HG02884 (cell line): ENCODE measurements around the gene ADAM19.

Source experiments
- ATAC-seq: cut with Tn5 transposase; IDR thresholded peaks from one replicate; pipeline ENCODE4 v1.9.1; 2021; ENCODE audit warnings: mild to moderate bottlenecking, moderate library complexity; ENCODE audit not compliant: unreplicated experiment

The ADAM19 gene

DNA sequence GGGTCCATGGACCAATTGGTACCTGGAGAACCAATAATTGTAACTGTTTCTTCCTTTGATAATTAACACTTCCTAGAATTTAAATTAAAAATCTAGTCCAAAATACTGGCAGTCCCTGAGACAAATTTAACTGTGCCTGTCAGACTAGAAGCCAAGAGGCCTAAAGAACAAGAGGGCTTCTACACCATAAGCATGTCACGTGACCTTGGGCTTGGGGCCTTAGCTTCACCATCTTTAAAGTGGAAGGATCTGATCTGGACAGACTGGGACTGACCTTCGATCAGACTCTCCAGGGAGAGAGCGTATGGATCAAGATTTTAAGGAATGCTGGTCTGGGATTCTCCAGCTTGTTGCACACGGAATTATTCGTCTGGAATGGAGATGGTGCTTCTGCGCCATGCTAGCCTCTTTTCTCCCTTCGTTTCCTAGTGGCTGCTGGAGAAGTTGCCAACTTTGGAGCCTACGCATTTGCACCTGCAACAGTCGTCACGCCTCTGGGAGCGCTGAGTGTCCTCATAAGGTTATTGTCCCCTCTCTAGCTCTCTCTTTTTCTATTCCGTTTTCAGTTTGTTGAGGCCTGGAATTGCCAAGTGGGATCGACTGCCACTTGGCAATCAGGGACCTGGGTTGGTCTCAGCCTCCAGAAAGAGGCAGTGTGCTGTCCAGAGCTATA, 107.1 kb downstream of the ADAM19 start:
- ATAC-seq = no peak

GRCh38 chr5:157464519-157465171, 110.9 kb downstream of the ADAM19 start:
- ATAC-seq = peak; percentile 97

DNA sequence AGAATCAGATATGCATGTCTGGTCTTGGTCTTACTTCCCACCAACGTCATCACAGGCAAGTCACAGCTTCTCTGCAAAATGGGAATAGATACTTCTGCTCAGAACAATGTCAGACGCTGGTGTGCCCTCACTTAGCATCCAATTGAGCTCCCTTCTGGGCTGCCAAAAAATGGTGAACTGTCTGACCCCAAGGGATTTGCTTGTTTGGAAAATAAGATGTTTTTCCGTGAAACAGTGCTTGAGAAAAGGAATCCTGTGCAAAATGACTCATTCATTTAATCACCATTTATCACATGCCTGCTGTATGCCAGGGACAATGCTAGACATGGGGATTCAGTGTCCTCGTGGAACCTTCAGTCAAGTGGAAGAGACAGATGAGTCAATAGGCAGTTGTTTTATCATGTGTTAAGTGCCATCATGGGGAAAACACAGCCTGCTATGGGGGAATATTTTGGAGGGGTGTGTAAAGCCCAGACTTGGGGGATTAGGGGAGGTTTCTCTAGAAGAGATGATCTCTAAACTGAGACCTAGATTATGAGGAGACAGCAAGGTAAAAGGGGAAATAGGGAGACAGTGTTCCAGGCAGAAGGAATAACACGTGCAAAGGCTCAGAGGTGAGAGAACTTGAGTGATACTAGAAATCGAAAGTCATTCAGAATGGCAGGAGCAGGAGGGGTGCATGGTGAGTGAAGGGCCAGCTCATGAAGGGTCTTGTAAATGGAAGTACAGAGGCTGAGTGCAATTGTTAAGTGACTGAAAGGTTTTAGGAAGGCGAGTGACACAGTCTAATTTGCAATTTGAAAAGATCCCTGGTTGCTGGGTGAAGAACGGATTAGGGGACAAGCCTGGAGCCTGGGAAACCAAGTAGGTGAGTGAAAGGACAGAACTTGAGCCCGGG, 111.7 kb downstream of the ADAM19 start:
- ATAC-seq = no peak

DNA sequence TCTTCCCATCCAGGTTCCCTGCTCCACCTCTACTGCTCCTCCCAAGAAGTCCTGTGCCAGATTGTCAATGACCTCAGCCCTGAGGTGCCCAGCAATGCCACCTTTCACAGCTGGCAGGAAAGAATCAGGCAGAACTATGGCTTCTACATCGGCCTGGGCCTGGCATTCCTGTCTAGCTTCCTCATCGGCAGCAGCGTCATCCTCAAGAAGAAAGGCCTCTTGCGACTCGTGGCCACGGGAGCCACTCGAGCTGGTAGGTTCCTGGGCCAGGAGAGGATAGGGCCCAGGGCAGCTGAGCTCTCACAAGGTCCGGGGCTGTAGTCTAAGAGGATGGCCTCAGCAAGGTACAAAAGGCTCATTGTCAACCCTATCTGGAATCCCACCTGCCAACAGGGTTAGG, 112.5 kb downstream of the ADAM19 start:
- no peak for ATAC-seq

- no peak for ATAC-seq
Measured at GRCh38 chr5:157460921-157461792, 114.4 kb downstream of the ADAM19 start.

DNA sequence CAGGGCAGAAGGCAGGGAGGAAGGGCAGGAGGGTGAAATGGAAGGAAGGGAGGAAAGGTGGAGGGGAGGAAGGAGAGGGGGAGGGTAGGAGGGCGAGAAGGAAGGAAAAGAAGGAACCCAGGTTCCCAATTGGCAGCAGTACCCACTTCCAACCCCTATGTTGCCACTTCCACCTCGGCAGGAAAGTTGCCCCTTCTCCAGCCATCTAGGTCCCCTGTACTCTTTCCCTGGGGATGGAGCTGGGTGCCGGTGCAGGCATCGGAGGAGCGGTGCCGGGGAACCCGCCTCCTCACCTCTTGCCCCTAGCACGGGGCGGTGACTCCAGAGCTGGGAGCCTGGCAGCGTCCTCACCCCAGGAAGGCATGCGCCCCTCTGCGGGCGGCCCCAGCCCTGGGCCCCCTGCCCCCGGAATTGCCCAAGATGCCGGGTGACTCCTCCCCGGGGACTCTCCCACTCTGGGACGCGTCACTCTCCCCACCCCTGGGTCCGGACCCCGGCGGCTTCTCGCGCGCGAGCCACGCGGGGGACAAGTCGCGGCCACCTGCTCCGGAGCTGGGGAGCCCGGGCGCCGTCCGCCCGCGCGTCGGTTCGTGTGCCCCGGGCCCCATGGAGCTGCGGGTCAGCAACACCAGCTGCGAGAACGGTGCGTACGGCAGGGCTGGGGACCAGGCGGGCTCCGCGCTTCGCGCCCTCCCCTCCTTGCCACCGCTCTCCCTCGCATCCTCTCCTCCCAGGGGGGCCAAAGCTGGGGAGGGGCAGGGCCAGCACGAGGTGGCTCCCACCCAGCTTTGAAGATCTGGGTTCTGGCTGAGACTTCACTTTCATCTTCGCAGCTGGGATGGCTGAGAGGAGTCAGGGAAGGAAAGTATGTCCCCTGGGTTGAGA, 115.6 kb downstream of the ADAM19 start, which contains the start of gene NIPAL4:
TSS of gene NIPAL4 (plus strand) at position 499 of the 885 bp plus-strand sequence. CDS start at position 607, 108 bp downstream.
- no peak for ATAC-seq

DNA sequence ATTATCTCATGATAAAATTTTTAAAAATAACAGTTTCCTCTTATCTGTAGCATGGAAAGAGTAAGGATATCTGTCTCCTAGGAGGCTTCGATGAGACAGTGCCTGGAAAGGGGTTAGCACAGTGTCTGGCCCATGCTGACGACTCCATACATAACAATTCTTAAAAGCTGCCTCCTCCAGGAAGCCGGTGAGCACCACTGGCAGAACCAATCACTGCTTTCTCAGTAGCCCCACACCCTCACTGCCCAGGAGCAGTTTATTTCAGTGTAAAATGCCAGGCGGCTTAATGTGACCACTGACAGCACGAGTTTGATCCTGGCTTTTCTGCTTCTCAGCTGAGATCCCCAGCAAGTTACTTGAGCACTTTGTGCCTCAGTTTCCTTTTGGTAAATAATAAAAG, 116.7 kb downstream of the ADAM19 start:
- ATAC-seq = no peak

- ATAC-seq = no peak
Measured at GRCh38 chr5:157457391-157457790, 118.2 kb downstream of the ADAM19 start.

DNA sequence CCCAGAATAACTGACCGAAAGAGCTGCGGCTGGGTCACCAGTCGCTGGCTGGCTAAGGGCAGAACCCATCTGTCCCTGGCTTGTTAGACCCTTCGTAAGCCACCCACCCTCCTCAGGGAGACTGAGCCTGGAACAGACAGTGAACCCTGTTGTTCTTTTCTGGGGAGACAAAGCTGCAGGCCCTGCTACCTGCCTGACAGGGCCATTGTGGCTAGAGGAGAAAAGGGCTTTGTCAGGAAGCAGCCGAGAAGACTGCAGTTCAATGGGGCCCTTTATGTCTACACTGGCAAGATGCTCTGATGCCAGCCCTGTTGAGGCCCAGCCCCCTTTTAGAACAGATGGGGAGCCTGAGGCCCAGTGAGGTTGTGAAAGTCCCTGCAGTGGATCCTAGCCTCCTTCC, 119.3 kb downstream of the ADAM19 start:
- no peak for ATAC-seq

DNA sequence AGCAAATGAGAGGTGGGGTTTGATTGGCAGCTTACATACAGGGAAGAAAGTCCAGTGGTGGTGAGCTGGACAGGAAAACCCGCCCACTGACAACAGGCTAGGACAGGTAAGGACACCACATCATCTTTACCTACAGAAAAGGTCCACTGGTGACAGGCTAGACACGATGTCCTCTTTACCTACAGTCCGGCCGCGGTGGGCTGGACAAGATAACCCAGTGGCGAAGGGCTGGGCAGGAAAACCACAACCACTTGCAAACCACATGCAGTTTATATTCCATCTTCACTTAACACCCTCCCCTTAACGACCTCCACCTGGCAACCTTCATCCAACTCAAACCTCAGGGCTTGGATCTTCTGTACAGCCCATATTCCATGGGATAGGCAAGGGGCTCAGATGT, 120.5 kb downstream of the ADAM19 start:
- no peak for ATAC-seq

DNA sequence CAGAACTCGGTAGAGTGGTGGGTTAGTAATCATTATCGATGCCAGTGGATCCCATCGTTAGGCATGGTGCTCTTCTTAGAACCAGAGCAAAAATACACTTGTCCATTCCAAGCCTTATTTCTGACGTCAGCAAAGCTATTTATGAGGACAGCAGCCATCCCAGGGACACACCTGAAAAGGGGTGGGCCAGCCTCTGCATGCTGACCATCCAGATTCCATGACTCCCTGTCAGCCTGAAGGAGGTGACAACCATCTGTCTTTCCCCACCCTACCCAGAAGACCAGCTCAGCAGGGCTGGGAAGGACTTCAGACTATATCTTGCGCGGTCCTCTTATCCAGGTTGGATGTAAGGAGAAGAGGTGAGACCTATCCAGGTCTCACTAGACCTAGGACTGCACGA, 121.3 kb downstream of the ADAM19 start:
- no peak for ATAC-seq

GRCh38 chr5:157451806-157452205, 123.8 kb downstream of the ADAM19 start:
- no peak for ATAC-seq

DNA sequence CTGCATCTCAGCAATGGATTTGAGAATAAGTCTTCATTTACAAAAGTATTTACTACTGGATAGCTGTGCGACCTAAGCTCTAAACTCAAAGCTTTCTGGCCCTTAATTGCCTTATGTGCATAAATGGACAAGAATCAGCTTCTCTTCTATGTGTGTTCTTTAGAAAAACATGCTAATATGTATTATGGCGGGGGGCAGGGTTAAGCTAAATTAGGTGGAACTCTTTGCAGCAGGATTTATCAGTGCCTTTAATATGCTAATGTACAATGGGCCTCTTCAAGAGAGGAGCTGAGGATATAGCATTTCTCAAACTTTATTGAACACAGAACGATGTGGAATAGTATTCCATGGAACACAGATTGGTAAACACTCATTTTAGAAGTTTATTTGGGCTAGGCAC, 125.6 kb downstream of the ADAM19 start:
- no peak for ATAC-seq

DNA sequence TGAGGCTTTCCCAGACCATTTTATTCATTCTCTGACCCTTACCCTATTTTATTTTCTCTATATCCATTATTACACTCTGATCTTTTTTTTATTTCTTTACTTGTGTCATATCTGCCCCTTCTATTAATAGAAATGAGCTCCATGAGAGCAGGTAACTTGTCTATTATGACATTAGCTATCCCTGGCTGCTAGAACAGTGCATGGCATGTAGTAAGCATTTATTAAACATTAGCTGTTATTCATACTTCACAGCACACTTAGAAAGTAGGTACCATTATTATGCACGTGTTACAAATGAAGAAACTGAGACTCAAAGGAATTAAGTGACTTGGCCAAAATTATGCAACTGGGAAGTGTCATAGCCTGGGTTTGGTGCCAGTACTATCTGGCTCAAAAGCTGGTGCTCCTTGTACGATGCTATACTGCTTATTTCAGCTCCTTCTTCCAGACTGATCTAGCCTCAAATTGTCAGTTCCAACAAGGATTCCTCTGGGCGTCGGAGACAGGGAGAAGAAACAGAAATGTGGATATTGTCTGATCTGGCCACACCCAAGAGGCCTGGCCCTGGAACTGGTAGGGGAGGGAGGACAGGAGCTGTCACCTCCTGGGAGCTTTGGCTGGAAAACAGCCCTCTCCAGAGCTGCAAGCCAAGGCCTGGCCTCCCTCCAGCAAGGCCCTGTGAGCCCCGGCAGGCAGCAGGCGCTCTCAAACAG, 126.4 kb downstream of the ADAM19 start:
- ATAC-seq = no peak

GRCh38 chr5:157447201-157447637, 128.4 kb downstream of the ADAM19 start:
- no peak for ATAC-seq

- no peak for ATAC-seq
Measured at GRCh38 chr5:157446412-157446935, 129.1 kb downstream of the ADAM19 start.

GRCh38 chr5:157445745-157446411, 129.7 kb downstream of the ADAM19 start:
- ATAC-seq = no peak

DNA sequence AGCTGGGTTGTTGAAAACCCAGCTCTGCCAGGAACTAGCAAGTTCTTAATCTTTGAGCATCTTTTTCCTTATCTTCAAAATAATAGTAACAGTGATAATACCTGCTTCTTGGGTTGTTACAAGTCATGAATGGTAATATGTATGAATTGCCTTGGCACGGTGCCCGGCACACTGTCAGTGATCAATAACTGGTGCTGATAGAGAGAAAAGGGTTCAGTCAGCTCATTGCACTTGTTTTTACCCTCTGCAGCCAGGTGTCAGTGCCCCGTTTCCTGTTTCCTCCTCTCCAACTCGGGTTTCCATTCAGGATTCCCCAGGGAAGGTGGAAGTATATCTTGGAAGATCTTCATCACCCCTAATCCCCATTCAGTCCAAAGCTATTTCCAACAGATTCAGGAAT, 131.4 kb downstream of the ADAM19 start:
- ATAC-seq = no peak
